ENCODE data around the gene PTPRT. TPM values are rescaled to one million over a fixed set of nuclear protein-coding genes. Genes with fewer than 3 reads are reported as not detected.

PTPRT gene
- total RNA-seq, 1 donor from 2014 or later = not detected

GRCh38 chr20:42179768-42180167 is 1009.9 kb downstream of the PTPRT start:
- H3K27ac Mint-ChIP-seq (ENCODE audit: unreplicated experiment) = no peak overlapping the region
- H3K4me3 Mint-ChIP-seq (ENCODE audit: unreplicated experiment) = no peak overlapping the region
- H3K36me3 Mint-ChIP-seq (ENCODE audit: unreplicated experiment) = no peaks in the 10 kb centered on the region
- TF ChIP-seq CTCF (IDR thresholded peaks at IDR 0.05) = no peak
- H3K27me3 Mint-ChIP-seq (ENCODE audit: unreplicated experiment) = no peaks in the 10 kb centered on the region
- H3K4me1 Mint-ChIP-seq (ENCODE audit: unreplicated experiment) = no peaks in the 10 kb centered on the region
- peaks cover 41% of the 10 kb centered on the region for H3K9me3 Mint-ChIP-seq (ENCODE audit: unreplicated experiment)
- DNase-seq (ENCODE audit: extremely low spot score, unreplicated experiment) = no peak

GRCh38 chr20:42173440-42173839 is 1016.3 kb downstream of the PTPRT start:
- no peak overlapping the region for H3K27ac Mint-ChIP-seq (ENCODE audit: unreplicated experiment)
- DNase-seq (ENCODE audit: extremely low spot score, unreplicated experiment) = no peak
- peaks cover 19% of the 10 kb centered on the region for H3K9me3 Mint-ChIP-seq (ENCODE audit: unreplicated experiment)
- no peak overlapping the region for H3K4me3 Mint-ChIP-seq (ENCODE audit: unreplicated experiment)
- H3K36me3 Mint-ChIP-seq (ENCODE audit: unreplicated experiment) = no peaks in the 10 kb centered on the region
- H3K27me3 Mint-ChIP-seq (ENCODE audit: unreplicated experiment) = no peaks in the 10 kb centered on the region
- no peak for TF ChIP-seq CTCF (IDR thresholded peaks at IDR 0.05)
- no peaks in the 10 kb centered on the region for H3K4me1 Mint-ChIP-seq (ENCODE audit: unreplicated experiment)

DNA sequence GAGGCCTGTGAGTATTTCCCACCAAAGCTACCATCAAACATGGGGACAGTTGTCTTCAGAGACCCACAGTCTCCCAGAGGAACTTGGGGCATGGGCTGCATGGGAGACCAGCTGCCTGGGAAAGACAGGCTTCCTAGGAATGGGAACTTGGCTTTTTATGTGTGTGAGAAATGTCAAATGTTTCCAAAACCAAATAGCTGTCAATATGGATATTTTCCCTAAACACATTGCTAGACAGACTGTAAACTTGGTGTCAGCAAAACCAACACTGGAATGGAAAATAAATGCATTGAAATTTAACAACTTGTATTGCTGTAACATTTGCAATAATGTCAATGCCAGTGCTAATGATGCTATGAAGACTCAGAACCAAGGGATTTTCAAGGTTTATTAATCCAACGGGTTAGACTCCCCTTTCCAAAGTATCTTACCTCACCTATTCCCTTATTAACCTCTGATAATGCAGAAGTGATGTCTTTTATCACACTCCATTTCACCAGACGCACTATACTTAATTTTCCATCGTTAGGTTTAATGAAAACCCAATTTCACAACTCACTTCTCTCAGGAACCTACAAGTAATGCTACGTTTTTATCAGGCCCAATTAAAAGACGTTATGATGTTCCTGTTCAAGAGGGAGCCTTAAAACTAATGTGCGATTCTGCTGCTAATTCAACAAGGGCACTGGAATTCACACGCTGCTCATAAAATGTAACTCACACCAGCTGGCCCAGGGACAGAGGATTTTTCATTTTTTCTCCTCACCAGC is 1025.4 kb downstream of the PTPRT start:
- Mint-ChIP-seq H3K27me3 (ENCODE audit: unreplicated experiment) (no peaks in the 10 kb centered on the region), H3K36me3 (ENCODE audit: unreplicated experiment) (no peaks in the 10 kb centered on the region), H3K9me3 (ENCODE audit: unreplicated experiment) (peaks cover 17% of the 10 kb centered on the region), H3K27ac (ENCODE audit: unreplicated experiment) (no peak overlapping the region), H3K4me3 (ENCODE audit: unreplicated experiment) (no peak overlapping the region), H3K4me1 (ENCODE audit: unreplicated experiment) (no peaks in the 10 kb centered on the region)
- no peak for DNase-seq (ENCODE audit: extremely low spot score, unreplicated experiment)
- TF ChIP-seq CTCF (IDR thresholded peaks at IDR 0.05) = no peak

GRCh38 chr20:42161228-42161829 is 1028.4 kb downstream of the PTPRT start:
- H3K4me3 Mint-ChIP-seq (ENCODE audit: unreplicated experiment) = no peak overlapping the region
- no peak overlapping the region for H3K27ac Mint-ChIP-seq (ENCODE audit: unreplicated experiment)
- H3K9me3 Mint-ChIP-seq (ENCODE audit: unreplicated experiment) = peaks cover 17% of the 10 kb centered on the region
- no peak for DNase-seq (ENCODE audit: extremely low spot score, unreplicated experiment)
- no peak for TF ChIP-seq CTCF (IDR thresholded peaks at IDR 0.05)
- no peaks in the 10 kb centered on the region for H3K4me1 Mint-ChIP-seq (ENCODE audit: unreplicated experiment)
- H3K27me3 Mint-ChIP-seq (ENCODE audit: unreplicated experiment) = no peaks in the 10 kb centered on the region
- H3K36me3 Mint-ChIP-seq (ENCODE audit: unreplicated experiment) = no peaks in the 10 kb centered on the region

DNA sequence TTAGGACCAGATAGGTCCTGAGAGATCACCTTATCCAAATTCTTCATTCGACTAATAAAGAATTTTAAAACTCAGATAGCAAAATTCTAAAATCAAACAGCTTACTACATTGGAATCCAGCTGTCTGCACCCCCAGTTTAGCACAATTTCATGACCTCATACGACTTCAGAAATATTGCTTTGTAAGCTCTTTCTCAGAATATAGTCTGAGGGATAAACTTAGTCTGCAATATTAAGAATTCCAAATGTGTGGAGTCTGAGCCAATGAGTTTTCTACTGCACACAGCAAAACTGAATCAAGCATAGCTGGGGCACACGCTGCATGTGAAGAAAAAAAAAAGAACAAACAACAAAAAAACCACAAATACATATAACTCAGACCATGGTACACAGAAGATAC is 1029.9 kb downstream of the PTPRT start:
- H3K27ac Mint-ChIP-seq (ENCODE audit: unreplicated experiment) = no peak overlapping the region
- no peak for TF ChIP-seq CTCF (IDR thresholded peaks at IDR 0.05)

More for the DNA sequence above, 1029.9 kb downstream of the PTPRT start:
- no peaks in the 10 kb centered on the region for H3K27me3 Mint-ChIP-seq (ENCODE audit: unreplicated experiment)
- no peak for DNase-seq (ENCODE audit: extremely low spot score, unreplicated experiment)
- no peak overlapping the region for H3K4me3 Mint-ChIP-seq (ENCODE audit: unreplicated experiment)
- H3K36me3 Mint-ChIP-seq (ENCODE audit: unreplicated experiment) = no peaks in the 10 kb centered on the region
- peaks cover 17% of the 10 kb centered on the region for H3K9me3 Mint-ChIP-seq (ENCODE audit: unreplicated experiment)
- H3K4me1 Mint-ChIP-seq (ENCODE audit: unreplicated experiment) = no peaks in the 10 kb centered on the region
